HCT116 (cell line): Measurements from ENCODE around the gene GNG7.

Source experiments
- CBX3 ChIP-seq: IDR thresholded peaks from 2 replicates; pipeline ENCODE4 v1.6.1; 2012; ENCODE audit warnings: low read depth
- CEBPB ChIP-seq: IDR thresholded peaks from 2 replicates; pipeline ENCODE4 v1.6.1; 2012; ENCODE audit warnings: low read depth
- EGR1 ChIP-seq: IDR thresholded peaks from 2 replicates; pipeline ENCODE4 v1.6.1; 2012; ENCODE audit warnings: low read depth
- EZH2 ChIP-seq: fragments of 200-600 bp; sonication (generic); IDR thresholded peaks from 2 replicates; pipeline ENCODE4 v1.6.1; 2017; ENCODE audit warnings: antibody characterized with exemption, mixed run types
- EZH2phosphoT487 ChIP-seq: fragments of 200-600 bp; IDR thresholded peaks from 2 replicates; pipeline ENCODE4 v1.6.1; 2018; ENCODE audit warnings: antibody characterized with exemption, borderline replicate concordance
- POLR2A ChIP-seq: IDR thresholded peaks from 2 replicates; pipeline ENCODE4 v1.7.0; 2011; ENCODE audit warnings: borderline replicate concordance; ENCODE audit not compliant: insufficient read depth, insufficient read length; ENCODE audit errors: extremely low read depth
- POLR2AphosphoS5 ChIP-seq: IDR thresholded peaks from 2 replicates; pipeline ENCODE4 v1.6.1; 2011; ENCODE audit warnings: mild to moderate bottlenecking, low read depth, low read length, moderate library complexity
- SIN3A ChIP-seq: IDR thresholded peaks from 2 replicates; pipeline ENCODE4 v1.6.1; 2012; ENCODE audit warnings: low read depth
- TCF7L2 ChIP-seq: IDR thresholded peaks from 2 replicates; pipeline ENCODE4 v1.7.0; 2011; ENCODE audit warnings: borderline replicate concordance, inconsistent platforms; ENCODE audit not compliant: insufficient read depth, insufficient read length; ENCODE audit errors: extremely low read depth
- YY1 ChIP-seq: IDR thresholded peaks from 2 replicates; pipeline ENCODE4 v1.6.1; 2011; ENCODE audit warnings: low read length, low read depth, moderate library complexity, mild to moderate bottlenecking; ENCODE audit not compliant: insufficient replicate concordance; ENCODE audit errors: extremely low read depth
- TF ChIP-seq, protein P1 (sequence below): IDR thresholded peaks from 2 replicates; pipeline ENCODE4 v1.6.1; 2012
- TF ChIP-seq, protein P2 (sequence below), 3 experiments: fragments of 200-600 bp in 1 of 3; sonication (generic) in 1 of 3; IDR thresholded peaks in 2 of 3; conservative IDR thresholded peaks in 1 of 3; 2 replicates each; pipeline ENCODE4 v1.5.1; 2012 to 2017; ENCODE audit warnings: low read depth in 2 of 3, low read length in 2 of 3, antibody characterized with exemption in 1 of 3, borderline replicate concordance in 1 of 3, control low read depth in 1 of 3, mild to moderate bottlenecking in 1 of 3, mixed read lengths in 1 of 3, mixed run types in 1 of 3, moderate library complexity in 1 of 3; ENCODE audit not compliant: insufficient read depth in 1 of 3
- TF ChIP-seq, protein P3 (sequence below): IDR thresholded peaks from 2 replicates; pipeline ENCODE4 v1.6.1; 2012; ENCODE audit warnings: low read depth
- TF ChIP-seq, protein P4 (sequence below): IDR thresholded peaks from 2 replicates; pipeline ENCODE4 v1.6.1; 2012

DNA sequence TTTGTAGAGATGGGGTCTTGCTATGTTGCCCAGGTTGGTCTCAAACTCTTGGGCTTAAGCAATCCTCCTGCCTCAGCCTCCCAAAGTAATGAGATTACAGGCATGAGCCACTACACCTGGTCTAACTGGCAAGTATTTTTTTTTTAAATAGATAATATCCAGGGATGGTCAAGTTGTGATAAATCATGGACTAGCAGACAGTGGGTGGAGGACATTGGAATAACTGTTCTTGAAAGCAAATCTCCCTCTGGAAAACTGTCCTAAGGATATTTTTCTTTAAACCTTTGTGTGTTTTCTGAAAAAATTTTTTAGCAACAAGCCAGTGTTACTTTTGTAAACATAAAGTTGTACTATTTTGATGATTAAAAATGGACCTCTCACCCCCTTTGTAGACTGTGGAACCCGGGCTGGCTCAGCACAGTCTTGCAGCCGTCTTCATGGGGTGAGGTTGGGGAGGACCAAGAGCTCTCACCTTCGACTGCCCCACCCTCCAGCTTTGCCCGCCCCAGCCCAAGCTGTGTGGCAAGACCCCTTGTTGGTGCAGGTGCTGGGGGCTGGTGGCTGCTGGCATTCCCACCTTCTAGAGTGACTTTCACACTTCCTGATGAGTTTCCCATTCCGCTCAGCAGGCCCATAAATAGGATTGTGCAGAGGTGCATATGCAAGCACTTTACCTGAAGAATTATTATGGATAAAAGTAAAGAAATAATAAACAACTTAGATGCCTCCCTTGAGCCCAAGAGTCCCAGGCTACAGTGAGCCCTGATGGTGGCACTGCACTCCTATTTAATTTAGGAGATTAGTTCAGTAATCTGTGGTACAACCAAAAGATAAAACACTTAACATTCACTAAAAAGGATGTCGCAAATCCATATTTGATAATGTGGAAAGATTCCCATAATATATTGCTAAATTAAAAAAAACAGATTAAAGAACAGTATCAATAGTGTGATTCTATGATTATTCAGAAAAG, 119.2 kb downstream of the GNG7 start:
- TF ChIP-seq CBX3 (peak; percentile 96), EZH2phosphoT487 (no peak), POLR2AphosphoS5 (no peak), POLR2A (no peak), SIN3A (no peak), EZH2 (no peak), TCF7L2 (no peak), EGR1 (no peak), YY1 (no peak), CEBPB (no peak)
- TF ChIP-seq, protein P1, sequence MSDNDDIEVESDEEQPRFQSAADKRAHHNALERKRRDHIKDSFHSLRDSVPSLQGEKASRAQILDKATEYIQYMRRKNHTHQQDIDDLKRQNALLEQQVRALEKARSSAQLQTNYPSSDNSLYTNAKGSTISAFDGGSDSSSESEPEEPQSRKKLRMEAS: no peak
- TF ChIP-seq, protein P2, sequence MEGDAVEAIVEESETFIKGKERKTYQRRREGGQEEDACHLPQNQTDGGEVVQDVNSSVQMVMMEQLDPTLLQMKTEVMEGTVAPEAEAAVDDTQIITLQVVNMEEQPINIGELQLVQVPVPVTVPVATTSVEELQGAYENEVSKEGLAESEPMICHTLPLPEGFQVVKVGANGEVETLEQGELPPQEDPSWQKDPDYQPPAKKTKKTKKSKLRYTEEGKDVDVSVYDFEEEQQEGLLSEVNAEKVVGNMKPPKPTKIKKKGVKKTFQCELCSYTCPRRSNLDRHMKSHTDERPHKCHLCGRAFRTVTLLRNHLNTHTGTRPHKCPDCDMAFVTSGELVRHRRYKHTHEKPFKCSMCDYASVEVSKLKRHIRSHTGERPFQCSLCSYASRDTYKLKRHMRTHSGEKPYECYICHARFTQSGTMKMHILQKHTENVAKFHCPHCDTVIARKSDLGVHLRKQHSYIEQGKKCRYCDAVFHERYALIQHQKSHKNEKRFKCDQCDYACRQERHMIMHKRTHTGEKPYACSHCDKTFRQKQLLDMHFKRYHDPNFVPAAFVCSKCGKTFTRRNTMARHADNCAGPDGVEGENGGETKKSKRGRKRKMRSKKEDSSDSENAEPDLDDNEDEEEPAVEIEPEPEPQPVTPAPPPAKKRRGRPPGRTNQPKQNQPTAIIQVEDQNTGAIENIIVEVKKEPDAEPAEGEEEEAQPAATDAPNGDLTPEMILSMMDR (IDR thresholded peaks at IDR 0.05 in 2 of 3, conservative IDR thresholded peaks at IDR 0.05 in 1 of 3; ENCODE audit: borderline replicate concordance in 1 of 3, insufficient read depth in 1 of 3, low read depth in 2 of 3, low read length in 2 of 3): no peak
- TF ChIP-seq, protein P3, sequence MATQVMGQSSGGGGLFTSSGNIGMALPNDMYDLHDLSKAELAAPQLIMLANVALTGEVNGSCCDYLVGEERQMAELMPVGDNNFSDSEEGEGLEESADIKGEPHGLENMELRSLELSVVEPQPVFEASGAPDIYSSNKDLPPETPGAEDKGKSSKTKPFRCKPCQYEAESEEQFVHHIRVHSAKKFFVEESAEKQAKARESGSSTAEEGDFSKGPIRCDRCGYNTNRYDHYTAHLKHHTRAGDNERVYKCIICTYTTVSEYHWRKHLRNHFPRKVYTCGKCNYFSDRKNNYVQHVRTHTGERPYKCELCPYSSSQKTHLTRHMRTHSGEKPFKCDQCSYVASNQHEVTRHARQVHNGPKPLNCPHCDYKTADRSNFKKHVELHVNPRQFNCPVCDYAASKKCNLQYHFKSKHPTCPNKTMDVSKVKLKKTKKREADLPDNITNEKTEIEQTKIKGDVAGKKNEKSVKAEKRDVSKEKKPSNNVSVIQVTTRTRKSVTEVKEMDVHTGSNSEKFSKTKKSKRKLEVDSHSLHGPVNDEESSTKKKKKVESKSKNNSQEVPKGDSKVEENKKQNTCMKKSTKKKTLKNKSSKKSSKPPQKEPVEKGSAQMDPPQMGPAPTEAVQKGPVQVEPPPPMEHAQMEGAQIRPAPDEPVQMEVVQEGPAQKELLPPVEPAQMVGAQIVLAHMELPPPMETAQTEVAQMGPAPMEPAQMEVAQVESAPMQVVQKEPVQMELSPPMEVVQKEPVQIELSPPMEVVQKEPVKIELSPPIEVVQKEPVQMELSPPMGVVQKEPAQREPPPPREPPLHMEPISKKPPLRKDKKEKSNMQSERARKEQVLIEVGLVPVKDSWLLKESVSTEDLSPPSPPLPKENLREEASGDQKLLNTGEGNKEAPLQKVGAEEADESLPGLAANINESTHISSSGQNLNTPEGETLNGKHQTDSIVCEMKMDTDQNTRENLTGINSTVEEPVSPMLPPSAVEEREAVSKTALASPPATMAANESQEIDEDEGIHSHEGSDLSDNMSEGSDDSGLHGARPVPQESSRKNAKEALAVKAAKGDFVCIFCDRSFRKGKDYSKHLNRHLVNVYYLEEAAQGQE: no peak
- TF ChIP-seq, protein P4, sequence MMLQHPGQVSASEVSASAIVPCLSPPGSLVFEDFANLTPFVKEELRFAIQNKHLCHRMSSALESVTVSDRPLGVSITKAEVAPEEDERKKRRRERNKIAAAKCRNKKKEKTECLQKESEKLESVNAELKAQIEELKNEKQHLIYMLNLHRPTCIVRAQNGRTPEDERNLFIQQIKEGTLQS: no peak
